Effector memory CD8-positive, alpha-beta T cell (primary cell): Measurements from ENCODE around the gene BST1.

ENCODE experiments used
- ATAC-seq: fragments of 150-1000 bp; cut with Tn5 transposase; replicated peaks from 2 replicates; pipeline ENCODE4 v1.10.0; 2021; ENCODE audit warnings: mild to moderate bottlenecking, moderate library complexity
- DNase-seq, 3 experiments: peaks; one replicate each; pipeline ENCODE4 v3.0.0; 2021
- H3K27ac Mint-ChIP-seq, 2 donors: one replicate each; pipeline ENCODE4 v1.8.0; 2022; ENCODE audit warnings: mild to moderate bottlenecking in 2 of 2, mixed read lengths in 2 of 2, moderate library complexity in 2 of 2
- H3K27me3 Mint-ChIP-seq, 2 donors: one replicate each; pipeline ENCODE4 v1.8.0; 2022; ENCODE audit warnings: mixed read lengths in 2 of 2
- H3K36me3 Mint-ChIP-seq: one replicate; pipeline ENCODE4 v1.8.0; 2022; ENCODE audit warnings: mild to moderate bottlenecking, moderate library complexity, mixed read lengths; ENCODE audit not compliant: insufficient read depth
- H3K4me1 Mint-ChIP-seq, 2 donors: one replicate each; pipeline ENCODE4 v1.8.0; 2022; ENCODE audit warnings: low read depth in 2 of 2, mixed read lengths in 2 of 2
- H3K4me3 Mint-ChIP-seq, 2 donors: one replicate each; pipeline ENCODE4 v1.8.0; 2022; ENCODE audit warnings: mild to moderate bottlenecking in 2 of 2, mixed read lengths in 2 of 2, moderate library complexity in 2 of 2
- H3K9me3 Mint-ChIP-seq, 2 donors: one replicate each; pipeline ENCODE4 v1.8.0; 2022; ENCODE audit warnings: mixed read lengths in 2 of 2

The BST1 gene

GRCh38 chr4:15771216-15772058, 68.6 kb downstream of the BST1 start:
- DNase-seq (no peak), ATAC-seq (peak; percentile 67)
- H3K27me3 Mint-ChIP-seq: peaks cover 0 to 39% of the 10 kb centered on the region in 2 donors
- H3K4me1 Mint-ChIP-seq: peaks cover 19 to 23% of the 10 kb centered on the region in 2 donors
- H3K27ac Mint-ChIP-seq: peak overlapping the region in 1 of 2 donors; percentile 30
- H3K36me3 Mint-ChIP-seq: peaks cover 3% of the 10 kb centered on the region
- H3K9me3 Mint-ChIP-seq: no peaks in the 10 kb centered on the region
- H3K4me3 Mint-ChIP-seq: no peak overlapping the region

- peaks cover 20 to 23% of the 10 kb centered on the region in 2 donors for H3K4me1 Mint-ChIP-seq
- H3K36me3 Mint-ChIP-seq: no peaks in the 10 kb centered on the region
- peaks cover 0 to 39% of the 10 kb centered on the region in 2 donors for H3K27me3 Mint-ChIP-seq
- ATAC-seq (no peak), DNase-seq (no peak)
- no peak overlapping the region for H3K27ac Mint-ChIP-seq
- no peak overlapping the region for H3K4me3 Mint-ChIP-seq
- no peaks in the 10 kb centered on the region for H3K9me3 Mint-ChIP-seq
These were observed 71.2 kb downstream of the BST1 start for GRCh38 chr4:15774020-15774420.

DNA sequence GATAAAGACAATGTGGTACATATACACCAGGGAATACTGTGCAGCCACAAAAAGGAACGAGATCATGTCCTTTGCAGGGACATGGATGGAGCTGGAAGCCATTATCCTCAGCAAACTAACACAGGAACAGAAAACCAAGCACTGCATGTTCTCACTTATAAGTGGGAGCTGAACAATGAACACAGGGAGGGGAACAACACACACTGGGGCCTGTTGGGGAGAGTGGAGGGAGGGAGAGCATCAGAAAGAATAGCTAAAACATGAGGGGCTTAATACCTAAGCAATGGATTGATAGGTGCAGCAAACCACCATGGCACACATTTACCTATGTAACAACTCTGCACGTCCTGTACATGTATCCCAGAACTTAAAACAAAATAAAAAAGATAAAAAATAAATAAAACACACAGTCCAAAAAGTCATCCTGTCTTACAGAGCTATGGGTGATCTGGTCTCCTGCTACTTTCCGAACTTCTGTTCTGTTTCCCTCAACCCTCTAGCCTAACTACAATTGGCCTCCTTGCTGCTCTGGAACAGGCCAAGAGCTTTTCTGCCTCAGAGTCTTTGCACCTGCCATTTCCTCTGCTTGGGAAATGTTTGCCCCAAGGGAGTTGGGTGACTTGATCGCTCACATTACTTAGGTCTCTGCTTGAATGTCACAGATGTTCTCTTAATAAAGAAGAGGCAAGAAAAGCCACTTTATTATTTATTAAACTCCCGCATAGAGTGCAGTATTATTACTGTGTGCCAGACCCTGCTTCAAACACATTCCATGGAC, 74.2 kb downstream of the BST1 start:
- ATAC-seq (no peak), DNase-seq (no peak)
- Mint-ChIP-seq H3K9me3 (no peaks in the 10 kb centered on the region), H3K4me3 (peak overlapping the region in 1 of 2 donors; percentile 83), H3K27ac (no peak overlapping the region), H3K4me1 (peaks cover 27 to 34% of the 10 kb centered on the region in 2 donors), H3K36me3 (no peaks in the 10 kb centered on the region), H3K27me3 (peaks cover 0 to 42% of the 10 kb centered on the region in 2 donors)

DNA sequence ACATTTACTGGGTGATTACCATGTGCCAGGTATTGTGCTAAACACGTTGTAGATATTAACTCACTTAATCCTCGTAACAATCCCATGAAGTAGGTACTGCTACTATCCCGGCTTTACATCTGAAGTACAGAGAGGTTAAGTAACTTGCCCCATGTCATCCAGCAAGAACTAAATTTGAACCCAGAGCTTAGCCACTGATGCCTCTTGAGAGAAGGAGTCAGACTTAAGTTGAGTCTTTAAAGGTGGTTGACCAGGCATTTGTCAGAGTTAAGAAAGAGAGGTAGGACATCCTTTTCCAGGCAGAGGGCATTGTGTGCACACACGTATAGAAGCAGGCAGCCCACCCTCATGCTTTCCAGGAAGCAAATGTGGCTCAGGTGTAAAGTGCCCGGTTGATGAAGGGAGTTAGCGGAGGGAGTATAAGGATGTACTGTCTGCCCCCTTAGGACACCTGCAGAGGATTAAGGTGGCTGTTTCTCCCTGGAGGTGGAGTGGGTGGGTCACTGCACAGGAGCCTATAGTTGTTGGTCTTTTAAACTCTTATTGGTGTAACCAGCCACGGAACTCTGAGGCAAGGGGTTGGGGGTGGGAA, 74.9 kb downstream of the BST1 start:
- no peaks in the 10 kb centered on the region for H3K36me3 Mint-ChIP-seq
- ATAC-seq (no peak), DNase-seq (no peak)
- H3K9me3 Mint-ChIP-seq: no peaks in the 10 kb centered on the region
- H3K27ac Mint-ChIP-seq: peak overlapping the region; percentile 46 to 47
- peaks cover 0 to 42% of the 10 kb centered on the region in 2 donors for H3K27me3 Mint-ChIP-seq
- H3K4me3 Mint-ChIP-seq: peak overlapping the region; percentile 78 to 83
- peaks cover 27 to 30% of the 10 kb centered on the region in 2 donors for H3K4me1 Mint-ChIP-seq

- H3K36me3 Mint-ChIP-seq: no peaks in the 10 kb centered on the region
- DNase-seq (peak; percentile 46 to 49 (median 49)), ATAC-seq (peak; percentile 77)
- H3K4me3 Mint-ChIP-seq: peak within 1 kb of the TSS; percentile 78 to 83
- H3K9me3 Mint-ChIP-seq: no peaks in the 10 kb centered on the region
- H3K27ac Mint-ChIP-seq: peak within 1 kb of the TSS; percentile 46 to 63
- peaks cover 3 to 43% of the 10 kb centered on the region in 2 donors for H3K27me3 Mint-ChIP-seq
- peaks cover 24 to 30% of the 10 kb centered on the region in 2 donors for H3K4me1 Mint-ChIP-seq
These were observed 75.7 kb downstream of the BST1 start, which contains the start of gene CD38 for GRCh38 chr4:15778289-15779241. Gene CD38, plus strand, starts transcription at chr4:15778328. Its CDS starts 87 bp downstream, at chr4:15778415.

DNA sequence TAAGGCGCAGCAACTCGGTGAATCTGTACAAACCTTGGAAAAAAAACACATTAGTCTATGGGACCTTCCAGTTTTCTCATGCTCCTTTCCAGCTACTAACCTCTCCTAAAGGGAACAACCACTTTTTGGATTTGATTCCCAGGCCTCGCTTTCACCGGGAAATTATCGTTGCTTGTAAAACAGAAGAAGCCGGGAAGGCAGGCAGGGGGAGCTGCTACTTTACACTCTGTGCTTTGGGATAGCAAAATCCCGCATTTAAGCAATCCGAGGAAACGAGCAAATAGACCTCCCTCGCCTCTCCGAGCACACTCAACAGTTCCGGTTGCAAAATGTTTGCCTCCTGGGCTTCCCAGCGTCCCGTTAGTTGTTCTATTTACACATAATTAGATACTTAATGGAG, 76.4 kb downstream of the BST1 start:
- DNase-seq: no peak
- H3K27ac Mint-ChIP-seq: peak overlapping the region in 1 of 2 donors; percentile 63

GRCh38 chr4:15779809-15780208, 76.9 kb downstream of the BST1 start:
- peak overlapping the region in 1 of 2 donors; percentile 63 for H3K27ac Mint-ChIP-seq
- H3K36me3 Mint-ChIP-seq: no peaks in the 10 kb centered on the region
- peaks cover 21 to 30% of the 10 kb centered on the region in 2 donors for H3K4me1 Mint-ChIP-seq

More for the DNA sequence above, 76.4 kb downstream of the BST1 start:
- Mint-ChIP-seq H3K36me3 (no peaks in the 10 kb centered on the region), H3K27me3 (peaks cover 11 to 45% of the 10 kb centered on the region in 2 donors), H3K9me3 (no peaks in the 10 kb centered on the region), H3K4me1 (peaks cover 23 to 30% of the 10 kb centered on the region in 2 donors), H3K4me3 (peak overlapping the region; percentile 78 to 83)
- no peak for ATAC-seq

GRCh38 chr4:15781427-15782095, 78.7 kb downstream of the BST1 start:
- DNase-seq (no peak), ATAC-seq (peak; percentile 12)
- Mint-ChIP-seq H3K27me3 (peaks cover 19 to 44% of the 10 kb centered on the region in 2 donors), H3K4me1 (peaks cover 19 to 30% of the 10 kb centered on the region in 2 donors), H3K9me3 (no peaks in the 10 kb centered on the region), H3K27ac (peak overlapping the region in 1 of 2 donors; percentile 73), H3K36me3 (no peaks in the 10 kb centered on the region), H3K4me3 (peak overlapping the region in 1 of 2 donors; percentile 38)

More at GRCh38 chr4:15779809-15780208, 76.9 kb downstream of the BST1 start:
- Mint-ChIP-seq H3K4me3 (peak overlapping the region; percentile 78 to 83), H3K9me3 (no peaks in the 10 kb centered on the region), H3K27me3 (peaks cover 16 to 45% of the 10 kb centered on the region in 2 donors)
- ATAC-seq (no peak), DNase-seq (no peak)
